DMS79 treated with DMSO at 0.1 percent for 48 hours (cell line): ENCODE results near the gene IGF2R.

Source experiments
- DNase-seq: peaks from one replicate; lab custom pipeline; 2025; lab: John Stamatoyannopoulos, UW

The IGF2R gene

DNA sequence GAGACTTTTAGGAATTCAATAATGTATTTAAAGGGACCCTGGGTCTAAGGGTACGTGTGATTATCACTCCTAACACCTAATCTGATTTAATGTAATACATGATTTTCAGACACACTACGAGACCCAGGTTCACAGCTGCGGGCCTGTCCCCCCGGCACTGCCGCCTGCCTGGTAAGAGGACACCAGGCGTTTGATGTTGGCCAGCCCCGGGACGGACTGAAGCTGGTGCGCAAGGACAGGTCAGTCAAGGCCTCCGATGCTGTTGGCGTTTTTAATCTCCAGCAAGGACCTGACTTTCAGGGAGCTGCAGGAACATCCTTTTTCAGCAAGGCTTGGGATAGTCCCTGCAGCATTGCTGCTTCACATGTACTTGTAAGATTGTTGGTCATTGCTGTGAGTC, 58.2 kb downstream of the IGF2R start:
- no peak for DNase-seq

DNA sequence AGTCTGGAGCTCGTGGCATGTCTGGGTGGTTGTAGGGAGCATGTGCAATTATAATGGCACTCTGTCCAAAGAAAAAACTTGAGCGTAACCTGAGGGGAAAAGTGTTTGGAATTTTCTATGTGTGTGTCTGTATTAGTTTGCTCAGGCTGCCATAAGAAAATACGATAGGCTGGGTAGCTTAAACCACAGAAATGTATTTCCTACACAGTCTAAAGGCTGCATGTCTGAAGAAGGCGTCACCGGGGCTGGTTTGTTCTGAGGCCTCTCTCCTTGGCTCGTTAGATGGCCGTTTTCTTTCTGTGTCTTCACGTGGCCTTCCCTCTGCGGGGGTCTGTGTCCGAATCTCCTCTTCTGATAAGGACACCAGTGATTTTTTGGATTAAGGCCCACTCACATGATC, 59.0 kb downstream of the IGF2R start:
- no peak for DNase-seq

DNA sequence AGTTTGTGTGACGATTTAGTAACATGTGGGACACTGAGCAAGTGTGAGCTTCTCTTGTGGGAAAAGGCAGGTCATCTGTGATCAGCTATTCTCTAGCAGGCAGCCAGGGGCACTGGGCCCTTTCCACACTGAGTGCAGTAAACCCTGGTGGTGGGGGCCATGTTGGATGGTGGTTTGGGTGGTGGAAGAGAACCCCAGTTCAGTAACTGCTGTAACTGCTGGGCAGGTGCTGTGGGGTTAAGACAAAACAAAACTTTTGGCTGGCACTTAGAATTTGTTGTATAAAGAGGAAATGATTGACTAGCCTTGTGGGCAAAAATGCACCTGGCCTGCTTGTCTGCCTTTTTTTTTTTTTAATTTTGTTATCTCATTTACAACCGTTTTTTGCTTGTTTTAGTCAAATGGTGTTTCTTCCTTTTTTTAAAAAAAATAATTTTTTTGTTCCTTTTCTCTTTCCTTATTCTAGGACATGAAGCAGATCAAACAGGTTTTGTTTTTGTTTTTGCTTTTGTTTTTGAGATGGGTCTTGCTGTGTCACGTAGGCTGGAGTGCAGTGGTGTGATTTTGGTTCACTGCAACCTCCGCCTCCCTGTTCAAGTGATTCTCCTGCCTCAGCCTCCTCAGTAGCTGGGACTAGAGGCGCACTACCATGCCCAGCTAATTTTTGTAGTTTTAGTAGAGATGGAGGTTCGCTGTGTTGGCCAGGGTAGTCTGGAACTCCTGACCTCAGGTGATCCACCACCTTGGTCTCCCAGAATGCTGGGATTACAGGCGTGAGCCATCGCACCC, 59.8 kb downstream of the IGF2R start:
- no peak for DNase-seq

DNA sequence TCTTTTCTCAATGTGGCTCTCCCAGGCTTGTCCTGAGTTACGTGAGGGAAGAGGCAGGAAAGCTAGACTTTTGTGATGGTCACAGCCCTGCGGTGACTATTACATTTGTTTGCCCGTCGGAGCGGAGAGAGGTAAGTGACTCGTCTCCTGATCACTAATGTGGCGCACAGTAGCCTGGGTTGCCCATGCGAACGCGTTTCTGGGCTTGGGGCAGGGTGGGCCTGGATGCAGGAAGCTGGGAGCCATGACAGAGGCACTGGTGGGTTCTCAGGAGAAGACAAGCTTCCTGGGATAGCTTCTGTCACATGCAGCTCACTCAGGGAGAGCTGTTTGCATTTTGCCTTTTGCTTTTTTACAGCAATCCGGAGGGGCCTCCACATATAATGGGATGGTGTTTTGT, 60.6 kb downstream of the IGF2R start:
- DNase-seq, result no peak

DNA sequence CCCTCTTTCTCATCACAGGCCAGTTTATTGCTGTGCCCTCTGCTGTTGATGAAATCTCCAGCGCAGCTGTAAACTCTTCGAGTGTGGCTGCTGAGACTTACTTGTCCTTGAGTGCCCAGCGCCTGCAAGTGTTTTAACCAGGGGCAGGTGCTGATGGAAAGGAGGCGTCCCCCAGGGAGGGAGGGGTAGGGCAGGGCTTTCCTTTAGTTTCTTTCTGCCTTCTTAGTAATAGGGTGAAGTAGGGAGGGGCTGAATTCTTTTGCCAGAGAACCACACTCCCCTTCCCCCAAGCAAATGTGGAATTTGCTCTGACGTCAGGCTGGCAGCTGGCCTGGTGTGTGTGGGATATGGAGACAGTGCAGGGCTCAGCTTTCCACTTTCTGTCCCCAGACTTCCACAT, 61.2 kb downstream of the IGF2R start:
- DNase-seq, result peak; percentile 91

DNA sequence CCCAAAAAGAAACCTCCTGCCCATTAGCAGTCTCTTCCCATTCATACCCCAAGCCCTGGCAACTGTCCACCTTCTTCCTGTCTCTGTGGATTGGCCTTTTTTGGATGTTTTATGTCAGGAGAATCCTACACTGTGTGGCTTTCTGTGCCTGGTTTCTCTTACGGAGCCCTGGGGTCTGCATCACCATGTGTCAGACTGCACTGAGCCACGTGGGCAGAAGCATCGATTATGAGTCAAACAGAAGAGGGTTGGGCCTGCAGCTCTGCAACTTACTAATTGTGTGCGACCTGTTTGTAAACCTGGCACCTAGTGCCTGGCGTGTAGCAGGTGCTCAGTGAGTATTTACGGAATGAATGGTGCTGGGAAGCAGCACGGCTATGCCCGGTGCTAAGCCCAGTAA, 62.6 kb downstream of the IGF2R start:
- no peak for DNase-seq

DNA sequence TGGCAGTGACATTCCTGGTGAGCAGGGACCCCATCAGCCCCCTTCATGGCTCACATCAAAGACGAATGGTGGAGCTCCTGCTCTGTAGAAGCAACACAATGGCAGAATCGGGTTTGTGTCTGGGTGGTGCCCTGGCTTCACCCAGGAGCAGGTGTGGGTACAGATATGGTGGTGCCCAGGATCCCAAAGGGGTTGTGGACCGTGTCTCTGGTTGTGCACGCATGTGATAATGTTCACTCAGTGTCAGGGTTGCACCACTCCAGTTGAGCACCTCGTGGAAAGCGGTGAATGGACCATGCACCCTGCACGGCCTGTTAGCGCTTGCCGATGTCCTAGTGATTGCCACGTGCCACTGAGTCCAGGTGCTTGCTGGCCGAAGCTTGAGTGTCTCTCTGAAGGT, 63.0 kb downstream of the IGF2R start:
- no peak for DNase-seq

DNA sequence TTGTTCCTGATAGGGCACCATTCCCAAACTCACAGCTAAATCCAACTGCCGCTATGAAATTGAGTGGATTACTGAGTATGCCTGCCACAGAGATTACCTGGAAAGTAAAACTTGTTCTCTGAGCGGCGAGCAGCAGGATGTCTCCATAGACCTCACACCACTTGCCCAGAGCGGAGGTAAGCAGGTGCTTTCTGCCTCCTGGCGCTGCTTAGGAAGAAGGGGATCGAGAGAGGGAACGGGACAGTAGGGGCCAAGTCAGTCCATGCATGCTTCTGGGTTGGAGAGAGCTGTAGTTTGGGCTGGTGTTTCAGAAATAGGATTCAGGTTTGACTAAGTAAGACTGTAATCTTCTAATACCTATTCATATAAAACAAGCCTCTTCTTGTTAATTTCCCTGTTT, 63.7 kb downstream of the IGF2R start:
- no peak for DNase-seq

DNA sequence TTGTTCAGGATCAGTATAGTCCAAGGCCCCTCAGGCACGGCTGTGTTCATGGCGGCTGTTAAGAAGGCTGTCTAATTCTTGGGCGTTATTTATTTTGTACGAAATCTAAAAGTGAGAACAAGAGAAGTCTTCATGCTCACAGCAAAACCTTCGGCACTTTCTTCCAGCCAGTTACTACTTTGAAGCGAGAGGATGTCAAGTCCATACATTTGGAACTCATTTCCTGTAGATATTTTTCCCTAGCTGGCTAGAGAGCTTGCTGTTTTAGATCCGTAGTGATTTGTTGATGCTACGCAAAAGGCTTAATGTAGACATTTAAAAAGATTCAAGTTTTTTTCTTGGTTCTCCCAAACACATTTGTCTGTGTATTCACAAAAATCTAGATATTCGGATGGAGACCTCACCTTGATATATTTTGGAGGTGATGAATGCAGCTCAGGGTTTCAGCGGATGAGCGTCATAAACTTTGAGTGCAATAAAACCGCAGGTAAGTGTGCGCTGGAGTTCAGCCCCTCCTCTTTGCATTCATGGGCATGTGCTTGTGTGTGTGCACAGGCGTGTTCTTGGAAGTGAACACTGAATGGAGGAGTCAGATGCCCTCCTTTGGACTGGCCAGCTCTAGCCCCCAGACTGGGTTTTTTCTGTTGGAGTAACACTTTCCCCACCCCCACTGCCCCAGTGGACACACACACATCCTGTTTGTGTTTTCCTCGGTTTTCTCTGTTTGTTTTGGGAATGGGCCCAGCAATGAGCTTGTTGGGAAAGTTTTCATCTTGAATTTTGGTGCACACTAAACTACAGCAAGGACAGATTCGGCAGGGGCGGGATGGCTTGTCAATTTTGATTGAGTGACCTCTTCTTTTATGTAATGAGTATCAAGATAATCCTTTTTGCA, 65.4 kb downstream of the IGF2R start:
- no peak for DNase-seq

DNA sequence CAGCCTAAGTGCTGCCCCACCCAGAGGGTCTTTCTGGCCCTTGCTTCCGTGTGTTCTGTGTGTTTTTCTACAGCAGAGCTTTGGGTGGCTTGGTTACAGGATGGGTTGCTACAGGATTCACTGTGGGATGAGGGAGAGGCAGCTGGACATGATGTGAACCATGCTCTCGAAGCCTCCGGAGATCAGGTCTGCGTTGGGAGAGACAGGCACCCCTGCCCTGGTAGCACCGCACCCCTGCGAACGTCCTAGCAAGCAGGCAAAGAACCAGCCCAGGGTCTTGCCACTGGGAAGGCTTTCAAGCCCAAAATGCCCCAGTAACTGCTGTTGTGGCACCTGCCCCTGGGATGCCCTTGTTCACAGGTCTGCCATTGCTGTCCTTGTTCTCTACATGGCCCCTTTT, 66.4 kb downstream of the IGF2R start:
- no peak for DNase-seq

DNA sequence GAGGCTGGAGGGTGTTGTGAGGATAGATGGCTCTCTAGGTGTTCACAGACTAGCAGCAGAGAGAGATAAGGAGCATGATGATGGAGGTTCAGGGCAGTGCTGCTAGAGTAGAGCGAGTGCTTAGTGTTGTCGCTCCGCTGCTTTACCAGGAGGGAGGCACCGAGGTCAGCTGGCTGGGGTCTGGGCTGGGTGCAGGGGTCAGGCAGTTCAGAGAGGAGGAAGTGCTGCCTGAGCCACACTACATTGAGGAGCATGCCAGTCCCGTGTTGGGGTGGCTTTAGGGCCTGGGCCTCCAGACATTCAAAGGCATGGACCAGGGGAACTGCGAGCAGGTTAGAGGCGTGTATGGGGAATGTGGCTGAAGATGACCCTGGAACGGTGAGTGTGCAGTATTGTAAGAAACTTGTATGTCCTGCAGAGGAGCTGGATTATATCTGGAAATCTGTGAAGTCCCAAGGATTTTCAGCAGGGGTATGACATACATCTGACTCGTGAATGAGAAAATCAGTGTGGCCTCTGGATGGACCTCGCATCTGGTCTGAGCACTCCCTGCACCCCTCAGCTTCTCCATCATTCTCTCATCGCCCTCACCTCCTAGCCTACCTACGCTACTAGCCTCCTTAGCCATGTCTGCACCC, 66.9 kb downstream of the IGF2R start:
- no peak for DNase-seq

DNA sequence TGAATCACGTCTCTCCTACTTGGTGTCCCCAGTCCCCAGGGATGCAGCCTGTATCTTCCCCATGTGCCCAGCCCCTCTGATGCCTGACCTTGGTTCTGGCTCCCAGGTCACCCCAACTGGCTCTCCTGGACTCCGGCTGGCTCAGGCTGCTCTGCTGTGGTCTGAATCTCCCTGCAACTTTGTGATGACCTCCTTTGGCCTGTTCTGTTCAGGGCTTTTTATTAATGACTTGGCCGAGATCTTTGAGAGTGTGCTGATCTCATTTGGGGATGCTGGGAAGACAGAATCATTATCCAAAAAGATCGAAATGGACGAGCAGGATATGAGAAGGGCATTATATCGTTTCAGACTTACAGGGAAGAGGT, 67.4 kb downstream of the IGF2R start:
- DNase-seq, result no peak

DNA sequence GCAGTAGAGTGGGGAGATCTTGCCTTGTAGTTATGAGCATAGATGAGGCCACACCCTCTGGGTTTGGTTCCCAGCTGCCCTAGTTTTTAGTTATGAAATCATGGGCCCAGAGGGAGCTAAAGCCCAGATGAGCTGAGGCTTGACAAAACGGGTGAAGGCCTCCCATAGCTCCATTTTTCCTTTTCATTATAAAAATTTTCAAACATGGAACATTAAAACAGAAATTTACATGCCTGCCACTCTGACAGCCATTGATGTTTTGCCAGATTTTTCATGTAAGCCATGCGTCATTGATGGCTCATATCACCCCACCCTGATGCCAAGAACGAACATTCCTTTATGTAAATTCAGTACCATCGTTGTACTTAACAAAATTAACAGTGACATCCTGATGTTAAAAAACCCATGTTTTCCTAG, 67.9 kb downstream of the IGF2R start:
- DNase-seq, result no peak

DNA sequence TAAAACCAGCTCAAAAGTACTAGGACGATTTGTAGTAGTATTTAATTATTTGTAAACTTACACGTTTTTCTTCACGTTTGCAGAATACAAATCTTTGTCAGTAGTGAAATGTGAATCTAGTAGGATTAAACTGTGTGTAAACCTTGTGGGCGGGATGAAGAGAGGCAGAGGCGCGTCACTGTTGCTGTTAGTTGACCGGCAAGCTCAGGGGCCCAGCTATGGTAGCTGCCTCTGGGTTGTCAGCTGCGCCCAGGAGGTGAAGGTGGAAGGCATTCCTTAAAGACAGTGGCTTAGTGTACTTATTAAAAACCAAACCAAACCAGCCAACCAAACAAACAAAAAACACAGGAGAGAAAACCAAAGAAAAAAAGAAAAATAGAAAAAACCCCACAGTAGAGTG, 69.6 kb downstream of the IGF2R start:
- no peak for DNase-seq

DNA sequence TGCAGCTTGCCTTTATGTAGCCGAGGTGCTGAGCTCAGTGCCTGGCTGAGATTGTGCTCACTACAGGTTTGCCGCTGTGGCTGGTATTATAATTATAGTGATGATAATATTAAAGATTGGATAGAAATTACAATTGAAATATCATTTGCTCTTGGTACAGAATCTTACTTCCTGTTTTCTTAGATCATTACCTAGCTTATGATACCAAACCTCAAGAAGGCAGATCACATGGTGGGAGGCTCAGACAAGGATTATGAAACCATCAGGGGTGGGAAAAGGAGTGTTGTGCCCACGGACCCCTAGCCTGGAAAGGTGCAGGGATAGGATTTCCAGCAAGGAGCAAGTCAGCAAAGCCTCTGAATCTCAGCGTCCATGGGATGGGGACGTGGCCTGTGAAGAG, 70.6 kb downstream of the IGF2R start:
- no peak for DNase-seq

DNA sequence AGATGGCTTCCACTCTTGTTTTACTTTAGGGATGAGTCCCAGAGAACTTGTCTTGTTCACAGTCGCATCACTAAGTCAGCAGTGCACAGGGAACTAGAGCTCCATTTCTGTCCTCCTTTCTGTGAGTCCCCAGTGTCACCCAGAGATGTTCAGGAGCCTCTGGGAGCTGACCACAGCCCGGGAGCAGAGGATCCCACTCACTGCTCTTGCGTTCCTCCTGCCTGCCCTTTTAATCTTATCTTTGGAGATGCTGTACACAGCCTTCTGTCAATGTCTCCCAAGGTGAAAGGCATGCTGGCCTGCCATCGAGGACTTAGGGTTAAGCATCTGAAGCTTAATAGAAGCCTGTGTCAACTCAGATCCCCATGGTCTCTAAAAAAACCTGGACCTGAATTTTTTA, 71.2 kb downstream of the IGF2R start:
- DNase-seq, result no peak

DNA sequence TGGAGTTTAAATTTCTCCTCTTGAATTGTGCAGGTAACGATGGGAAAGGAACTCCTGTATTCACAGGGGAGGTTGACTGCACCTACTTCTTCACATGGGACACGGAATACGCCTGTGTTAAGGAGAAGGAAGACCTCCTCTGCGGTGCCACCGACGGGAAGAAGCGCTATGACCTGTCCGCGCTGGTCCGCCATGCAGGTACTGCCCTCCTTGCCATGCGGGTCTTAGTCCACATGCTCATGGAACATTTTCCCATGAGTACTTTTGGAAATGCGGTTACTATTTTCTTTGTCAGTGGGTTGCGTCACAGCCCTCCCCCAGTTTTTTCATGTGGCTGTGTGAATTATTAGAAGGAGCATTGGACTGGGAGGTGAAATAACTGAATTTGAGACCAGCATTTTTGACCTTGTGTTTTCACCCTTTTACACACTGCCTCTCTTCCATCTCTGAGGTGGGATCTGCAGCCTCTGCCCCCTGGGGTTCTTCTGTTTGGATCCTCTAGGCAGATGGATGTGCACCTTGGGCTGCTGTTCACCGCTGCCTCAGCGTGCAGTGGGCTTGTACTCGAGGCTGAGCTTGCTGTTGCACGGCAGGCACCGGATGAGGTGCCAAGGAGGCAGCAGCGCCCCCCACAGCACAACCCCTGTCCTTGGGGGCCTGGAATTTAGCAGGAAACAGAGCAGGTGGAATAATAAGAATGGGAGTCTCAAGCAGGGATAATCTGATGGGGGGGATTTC, 71.8 kb downstream of the IGF2R start:
- no peak for DNase-seq

DNA sequence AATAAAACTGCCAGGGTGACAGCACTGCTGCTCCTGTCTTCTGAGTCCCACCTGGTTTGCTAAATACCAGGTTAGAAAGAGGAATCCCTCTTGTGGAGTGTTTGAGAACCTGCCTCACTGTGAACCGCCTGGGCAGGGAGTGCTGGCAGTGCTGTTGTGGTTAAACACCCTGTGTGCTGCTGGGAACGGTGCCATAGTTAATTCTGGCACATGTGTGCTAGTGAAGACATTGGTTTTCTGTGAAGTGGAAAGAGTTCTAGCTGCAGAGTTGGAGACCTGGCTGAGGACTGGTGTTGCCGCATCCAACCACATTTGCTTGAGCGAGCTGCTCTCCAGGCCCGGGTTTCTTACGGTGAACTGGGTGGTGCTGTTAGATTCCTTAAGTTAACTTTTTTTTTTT, 72.7 kb downstream of the IGF2R start:
- peak; percentile 51 for DNase-seq

DNA sequence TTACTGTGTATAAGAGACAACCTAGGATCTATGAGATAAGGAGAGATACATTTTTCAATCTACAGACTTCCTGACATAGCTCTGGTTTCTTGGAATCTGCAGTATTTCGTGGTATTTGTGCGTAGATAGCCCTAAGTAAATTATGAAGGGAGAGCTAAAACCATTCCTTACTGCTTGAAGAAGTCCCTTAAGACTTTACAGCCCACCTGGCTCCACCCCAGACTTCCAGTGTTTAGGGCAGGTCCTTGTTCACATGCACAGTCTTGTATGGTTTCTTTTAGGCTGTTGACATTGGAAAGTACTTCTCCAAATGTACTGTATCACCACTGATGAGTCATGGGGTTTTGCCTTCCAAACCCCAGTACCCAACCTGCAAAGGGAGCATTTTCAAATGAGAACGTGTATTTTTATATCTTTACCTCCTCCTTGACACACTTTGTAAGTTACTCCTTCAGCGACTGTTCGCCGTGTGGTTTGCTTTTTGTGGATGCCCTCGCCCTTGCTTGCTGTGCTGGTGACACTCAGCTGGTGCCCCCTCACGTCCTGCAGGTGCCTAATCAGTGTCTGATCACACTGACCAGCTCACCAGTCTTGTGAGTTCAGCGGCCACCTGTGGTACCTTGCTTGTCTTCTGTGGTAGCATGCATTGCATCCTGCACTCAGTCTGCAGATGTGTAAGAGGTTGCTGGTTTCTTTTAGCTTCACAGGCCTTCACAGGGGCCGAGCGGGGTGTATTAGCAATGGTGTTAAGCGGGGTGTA, 73.3 kb downstream of the IGF2R start:
- DNase-seq, result no peak

DNA sequence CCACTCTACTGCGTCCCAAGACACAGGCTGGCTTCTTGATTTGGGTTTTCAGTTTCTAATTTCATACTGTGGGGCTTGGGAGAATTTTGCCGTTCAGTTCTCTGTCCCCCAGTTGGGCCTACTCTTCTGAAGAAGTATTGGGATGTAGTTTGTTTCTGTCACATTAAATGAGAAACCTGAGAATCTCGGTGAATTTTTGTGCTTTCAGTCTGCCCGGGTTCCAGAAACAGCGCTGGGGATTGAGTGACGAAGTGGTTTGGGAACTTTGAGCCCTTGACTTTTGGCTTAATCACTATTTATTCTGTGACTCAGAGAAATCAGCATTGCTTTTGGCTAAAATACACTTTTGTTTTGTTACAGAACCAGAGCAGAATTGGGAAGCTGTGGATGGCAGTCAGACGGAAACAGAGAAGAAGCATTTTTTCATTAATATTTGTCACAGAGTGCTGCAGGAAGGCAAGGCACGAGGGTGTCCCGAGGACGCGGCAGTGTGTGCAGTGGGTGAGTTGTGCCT, 74.0 kb downstream of the IGF2R start:
- no peak for DNase-seq

DNA sequence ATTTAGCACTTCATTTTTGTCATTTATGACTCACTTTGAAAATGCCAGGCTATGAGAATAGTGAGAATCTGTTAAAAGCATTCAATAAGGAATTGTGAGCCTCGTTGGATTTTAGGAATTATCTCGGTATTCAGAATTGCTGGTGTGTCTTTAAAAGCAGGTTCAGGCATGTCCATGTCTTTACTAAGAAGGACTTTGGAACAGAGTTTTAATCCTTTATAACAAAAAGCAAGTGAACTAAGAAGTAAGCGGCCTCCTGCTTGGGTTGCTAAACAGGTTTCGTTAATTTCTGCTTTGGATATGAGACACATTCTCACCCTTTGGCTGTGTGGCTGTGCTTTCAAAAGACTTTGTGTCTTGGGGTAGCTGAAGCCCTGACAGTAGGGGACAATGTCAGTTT, 74.9 kb downstream of the IGF2R start:
- no peak for DNase-seq
